PC-9 (cell line): ENCODE measurements around the gene MESP2. TPM values are rescaled to one million over a fixed set of nuclear protein-coding genes. Genes with fewer than 3 reads are reported as not detected.

Experiments
- BruUV-seq: library from RNA; stranded (reverse); fragments of 400-500 nt; replicated peaks from 2 replicates; lab custom pipeline; 2021; lab: Mats Ljungman, UMichigan
- CTCF ChIA-PET: fragments of 300-600 bp; sonication (Branson Sonifier 250); formaldehyde crosslinking; loops from one replicate; lab custom pipeline; 2022; ENCODE audit warnings: antibody characterized with exemption; lab: Charles Lee
- POLR2A ChIA-PET: fragments of 300-600 bp; sonication (Branson Sonifier 250); formaldehyde crosslinking; loops from one replicate; lab custom pipeline; 2022; ENCODE audit warnings: antibody characterized with exemption; ENCODE audit not compliant: unreplicated experiment; lab: Charles Lee
- DNase-seq, 2 experiments: peaks; one replicate each; pipeline versions ENCODE4 v3.0.0 to v3.0.0-alpha.2; 2015 to 2022; ENCODE audit warnings: mixed read lengths in 1 of 2
- H2AFZ ChIP-seq: fragments of 200-600 bp; sonication (generic); 2 replicates; pipeline ENCODE4 v1.8.1; 2017; ENCODE audit warnings: antibody characterized with exemption
- H3F3A ChIP-seq: fragments of 200-600 bp; sonication (generic); 2 replicates; pipeline ENCODE4 v1.8.1; 2017; ENCODE audit warnings: antibody characterized with exemption, mild to moderate bottlenecking, low read depth; ENCODE audit not compliant: insufficient read depth
- H3K27ac ChIP-seq: fragments of 200-600 bp; sonication (generic); 2 replicates; pipeline ENCODE4 v1.6.1; 2016; ENCODE audit warnings: mixed run types
- H3K27me3 ChIP-seq: fragments of 200-600 bp; sonication (generic); 2 replicates; pipeline ENCODE4 v1.6.1; 2016; ENCODE audit warnings: low read depth, mixed run types; ENCODE audit not compliant: insufficient read depth
- H3K36me3 ChIP-seq: fragments of 200-600 bp; sonication (generic); 2 replicates; pipeline ENCODE4 v1.6.1; 2016; ENCODE audit warnings: low read depth, mixed run types
- H3K4me1 ChIP-seq: fragments of 200-600 bp; sonication (generic); replicated peaks from 2 replicates; pipeline ENCODE4 v1.6.1; 2016; ENCODE audit warnings: mixed run types; ENCODE audit not compliant: insufficient read depth
- H3K4me2 ChIP-seq: fragments of 200-600 bp; sonication (generic); 2 replicates; pipeline ENCODE4 v1.6.1; 2017; ENCODE audit warnings: mixed run types
- H3K4me3 ChIP-seq: fragments of 200-600 bp; sonication (generic); 2 replicates; pipeline ENCODE4 v1.6.1; 2016; ENCODE audit warnings: mixed run types
- H3K79me2 ChIP-seq: fragments of 200-600 bp; sonication (generic); 2 replicates; pipeline ENCODE4 v1.6.1; 2017; ENCODE audit warnings: low read depth, mixed run types
- H3K9me2 ChIP-seq: fragments of 200-600 bp; sonication (generic); 2 replicates; pipeline ENCODE4 v1.8.1; 2017; ENCODE audit warnings: mild to moderate bottlenecking; ENCODE audit not compliant: insufficient read depth
- H3K9me3 ChIP-seq: fragments of 200-600 bp; sonication (generic); 2 replicates; pipeline ENCODE4 v1.8.1; 2016; ENCODE audit warnings: low read depth; ENCODE audit not compliant: insufficient read depth
- H4K20me1 ChIP-seq: fragments of 200-600 bp; sonication (generic); 2 replicates; pipeline ENCODE4 v1.8.1; 2017; ENCODE audit not compliant: insufficient read depth
- EZH2 ChIP-seq: fragments of 200-600 bp; sonication (generic); IDR thresholded peaks from 2 replicates; pipeline ENCODE4 v1.8.0; 2017; ENCODE audit warnings: antibody characterized with exemption, low read depth
- intact Hi-C: fragments of 100-400 bp; cut with micrococcal nuclease; formaldehyde crosslinking; loops from one replicate; pipeline ENCODE4 v1.10.0; 2022; ENCODE audit not compliant: unreplicated experiment
- total RNA-seq: library from RNA; stranded (reverse); gene quantifications from 2 replicates; pipeline ENCODE4 v1.2.3, GENCODE V29; 2021
- TF ChIP-seq, protein P1 (sequence below): fragments of 200-600 bp; sonication (generic); conservative IDR thresholded peaks from 2 replicates; pipeline ENCODE4 v1.6.1; 2017; ENCODE audit warnings: mixed run types, antibody characterized with exemption, mild to moderate bottlenecking, moderate library complexity

Gene MESP2
- total RNA-seq, 1 experiment from 2014 or later = 1.3 TPM

- Histone ChIP-seq H3K27me3 (no peaks in the 10 kb centered on the region), H3F3A (peaks cover 56% of the 10 kb centered on the region), H3K4me1 (peaks cover 22% of the 10 kb centered on the region), H3K27ac (peak overlapping the region; percentile 0; the same call in 1 of the 2 replicates), H3K36me3 (peaks cover 43% of the 10 kb centered on the region), H3K9me3 (no peaks in the 10 kb centered on the region), H3K9me2 (no peaks in the 10 kb centered on the region), H3K4me3 (no peak overlapping the region), H2AFZ (no peak overlapping the region), H3K4me2 (no peak overlapping the region), H3K79me2 (no peaks in the 10 kb centered on the region), H4K20me1 (no peaks in the 10 kb centered on the region)
- CTCF ChIA-PET = no interaction called here
- TF ChIP-seq EZH2 = no peak
- TF ChIP-seq, protein P1, sequence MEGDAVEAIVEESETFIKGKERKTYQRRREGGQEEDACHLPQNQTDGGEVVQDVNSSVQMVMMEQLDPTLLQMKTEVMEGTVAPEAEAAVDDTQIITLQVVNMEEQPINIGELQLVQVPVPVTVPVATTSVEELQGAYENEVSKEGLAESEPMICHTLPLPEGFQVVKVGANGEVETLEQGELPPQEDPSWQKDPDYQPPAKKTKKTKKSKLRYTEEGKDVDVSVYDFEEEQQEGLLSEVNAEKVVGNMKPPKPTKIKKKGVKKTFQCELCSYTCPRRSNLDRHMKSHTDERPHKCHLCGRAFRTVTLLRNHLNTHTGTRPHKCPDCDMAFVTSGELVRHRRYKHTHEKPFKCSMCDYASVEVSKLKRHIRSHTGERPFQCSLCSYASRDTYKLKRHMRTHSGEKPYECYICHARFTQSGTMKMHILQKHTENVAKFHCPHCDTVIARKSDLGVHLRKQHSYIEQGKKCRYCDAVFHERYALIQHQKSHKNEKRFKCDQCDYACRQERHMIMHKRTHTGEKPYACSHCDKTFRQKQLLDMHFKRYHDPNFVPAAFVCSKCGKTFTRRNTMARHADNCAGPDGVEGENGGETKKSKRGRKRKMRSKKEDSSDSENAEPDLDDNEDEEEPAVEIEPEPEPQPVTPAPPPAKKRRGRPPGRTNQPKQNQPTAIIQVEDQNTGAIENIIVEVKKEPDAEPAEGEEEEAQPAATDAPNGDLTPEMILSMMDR = no peak
- POLR2A ChIA-PET = no interaction called here
- intact Hi-C loops = no loop called here
- DNase-seq = no peak
- no TSS peak for BruUV-seq
Measured at GRCh38 chr15:89790661-89791060, 14.5 kb downstream of the MESP2 start.

- Histone ChIP-seq H3K27me3 (no peaks in the 10 kb centered on the region), H3K9me2 (no peaks in the 10 kb centered on the region), H3K79me2 (no peaks in the 10 kb centered on the region), H3K9me3 (no peaks in the 10 kb centered on the region), H3K4me1 (peaks cover 9% of the 10 kb centered on the region), H3K36me3 (peaks cover 47% of the 10 kb centered on the region), H3K4me3 (no peak overlapping the region), H4K20me1 (no peaks in the 10 kb centered on the region), H2AFZ (no peak overlapping the region), H3K4me2 (no peak overlapping the region), H3K27ac (no peak overlapping the region), H3F3A (peaks cover 47% of the 10 kb centered on the region)
- ChIA-PET CTCF (no interaction called here), POLR2A (no interaction called here)
- BruUV-seq = no TSS peak
- TF ChIP-seq EZH2 = no peak
- TF ChIP-seq, protein P1 = no peak
- intact Hi-C loops = no loop called here
- DNase-seq = no peak
Measured at GRCh38 chr15:89792106-89792805, 16.1 kb downstream of the MESP2 start.

DNA sequence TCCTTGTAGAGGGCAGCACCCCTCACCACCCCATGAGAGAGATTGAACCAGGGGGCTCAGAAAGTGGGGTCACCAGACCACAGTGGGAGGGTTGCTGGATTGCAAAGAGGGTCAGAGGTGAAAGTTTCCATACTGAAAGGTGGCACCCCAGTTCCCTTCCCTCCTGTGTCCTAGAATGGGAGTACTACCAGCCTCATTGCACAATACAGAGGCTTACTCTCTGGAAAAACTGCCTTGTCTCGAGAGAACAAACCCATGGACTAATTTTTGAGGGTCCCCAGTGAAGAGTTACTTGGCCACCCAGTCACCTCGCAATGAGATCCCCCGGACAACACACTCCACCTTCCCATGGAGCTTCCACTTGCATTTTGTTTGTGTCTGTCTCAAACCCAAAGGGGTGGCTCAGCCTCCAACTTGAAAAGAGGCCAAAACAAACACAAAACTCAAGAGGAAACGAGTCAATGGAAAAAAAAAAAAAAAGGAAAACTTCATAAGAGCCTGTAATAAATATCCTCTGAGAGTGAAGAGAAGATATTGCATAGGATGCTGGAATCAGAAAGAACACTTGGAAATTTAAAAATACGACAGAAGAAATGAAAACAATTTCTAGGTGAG is 18.6 kb downstream of the MESP2 start:
- Histone ChIP-seq H4K20me1 (no peaks in the 10 kb centered on the region), H3K27me3 (no peaks in the 10 kb centered on the region), H3K27ac (peak overlapping the region; percentile 23), H3K4me2 (peak overlapping the region; percentile 11; the same call in 1 of the 2 replicates), H3K36me3 (peaks cover 51% of the 10 kb centered on the region), H3K9me2 (no peaks in the 10 kb centered on the region), H2AFZ (no peak overlapping the region), H3F3A (peaks cover 46% of the 10 kb centered on the region), H3K9me3 (no peaks in the 10 kb centered on the region), H3K4me3 (no peak overlapping the region), H3K4me1 (peaks cover 9% of the 10 kb centered on the region), H3K79me2 (no peaks in the 10 kb centered on the region)
- ChIA-PET POLR2A (interaction anchor here (0.7 kb wide), 1 partner anchor 34 kb away, joined by 10 read pairs; no protein-coding TSS in a partner anchor), CTCF (interaction anchor here (0.7 kb wide), 1 partner anchor 77 kb away, joined by 11 read pairs; no protein-coding TSS in a partner anchor)
- intact Hi-C loops = loop anchor here (5.0 kb wide), 1 partner anchor 32 kb away; no protein-coding TSS in a partner anchor
- no peak for DNase-seq
- TF ChIP-seq, protein P1 = no peak
- TF ChIP-seq EZH2 = no peak
- BruUV-seq = no TSS peak
